A673 (cell line): ENCODE data around the gene MAST3. TPM values are rescaled to one million over a fixed set of nuclear protein-coding genes. Genes with fewer than 3 reads are reported as not detected.

Source experiments
- BruUV-seq: library from RNA; stranded (reverse); fragments of 400-500 nt; replicated peaks from 2 replicates; lab custom pipeline; 2021; lab: Mats Ljungman, UMichigan
- CTCF ChIA-PET: fragments of 300-600 bp; sonication (Branson Sonifier 250); formaldehyde crosslinking; loops from one replicate; lab custom pipeline; 2022; ENCODE audit warnings: antibody characterized with exemption; lab: Charles Lee
- POLR2A ChIA-PET: fragments of 300-600 bp; sonication (Branson Sonifier 250); formaldehyde crosslinking; loops from one replicate; lab custom pipeline; 2022; ENCODE audit warnings: antibody characterized with exemption; ENCODE audit not compliant: low non-redundant PET; lab: Charles Lee
- DNase-seq: peaks from one replicate; pipeline ENCODE4 v3.0.0-alpha.2; 2015; ENCODE audit warnings: low spot score
- H3K27ac ChIP-seq: fragments of 200-600 bp; sonication (generic); 2 replicates; pipeline ENCODE4 v1.5.1; 2016; ENCODE audit warnings: mixed run types, low read depth, mild to moderate bottlenecking, mixed read lengths, antibody characterized with exemption, low read length; ENCODE audit not compliant: poor library complexity, severe bottlenecking
- H3K27me3 ChIP-seq: fragments of 200-600 bp; sonication (generic); replicated peaks from 2 replicates; pipeline ENCODE4 v1.6.1; 2017; ENCODE audit warnings: mixed run types, low read depth, mild to moderate bottlenecking, mixed read lengths, antibody characterized with exemption, low read length; ENCODE audit not compliant: insufficient read depth, poor library complexity
- H3K36me3 ChIP-seq: fragments of 200-600 bp; sonication (generic); 2 replicates; pipeline ENCODE4 v1.6.1; 2016; ENCODE audit warnings: mixed run types, mild to moderate bottlenecking, mixed read lengths, antibody characterized with exemption, low read length; ENCODE audit not compliant: insufficient read depth, poor library complexity, severe bottlenecking
- H3K4me1 ChIP-seq: fragments of 200-600 bp; sonication (generic); 2 replicates; pipeline ENCODE4 v1.6.1; 2017; ENCODE audit warnings: mixed run types, mild to moderate bottlenecking, mixed read lengths, antibody characterized with exemption, low read length; ENCODE audit not compliant: insufficient read depth, poor library complexity, severe bottlenecking
- H3K4me3 ChIP-seq: fragments of 200-600 bp; sonication (generic); 2 replicates; pipeline ENCODE4 v1.5.1; 2016; ENCODE audit warnings: low read depth, mixed run types, mild to moderate bottlenecking, mixed read lengths, low read length; ENCODE audit not compliant: poor library complexity, severe bottlenecking
- H3K9me3 ChIP-seq: fragments of 200-600 bp; sonication (generic); 2 replicates; pipeline ENCODE4 v1.6.1; 2016; ENCODE audit warnings: mixed run types, low read depth, mild to moderate bottlenecking, mixed read lengths, antibody characterized with exemption, low read length; ENCODE audit not compliant: poor library complexity, severe bottlenecking
- EZH2 ChIP-seq: fragments of 200-600 bp; sonication (generic); IDR thresholded peaks from 2 replicates; pipeline ENCODE4 v1.6.1; 2017; ENCODE audit warnings: borderline replicate concordance, low read depth, mild to moderate bottlenecking, mixed read lengths, antibody characterized with exemption, low read length; ENCODE audit not compliant: poor library complexity, severe bottlenecking
- intact Hi-C: fragments of 100-400 bp; cut with micrococcal nuclease; formaldehyde crosslinking; loops from one replicate; pipeline ENCODE4 v1.10.0; 2022; ENCODE audit not compliant: unreplicated experiment
- total RNA-seq: library from RNA; stranded (reverse); gene quantifications from 2 replicates; pipeline ENCODE4 v1.2.3, GENCODE V29; 2021
- TF ChIP-seq, protein P1 (sequence below): fragments of 300-800, 200-600 bp; sonication (generic); conservative IDR thresholded peaks from 2 replicates; pipeline ENCODE4 v1.5.1; 2017; ENCODE audit warnings: low read depth, mild to moderate bottlenecking, antibody characterized with exemption, low read length, moderate library complexity, mixed read lengths

MAST3 gene
- total RNA-seq, 1 experiment from 2014 or later, result 5.1 TPM

DNA sequence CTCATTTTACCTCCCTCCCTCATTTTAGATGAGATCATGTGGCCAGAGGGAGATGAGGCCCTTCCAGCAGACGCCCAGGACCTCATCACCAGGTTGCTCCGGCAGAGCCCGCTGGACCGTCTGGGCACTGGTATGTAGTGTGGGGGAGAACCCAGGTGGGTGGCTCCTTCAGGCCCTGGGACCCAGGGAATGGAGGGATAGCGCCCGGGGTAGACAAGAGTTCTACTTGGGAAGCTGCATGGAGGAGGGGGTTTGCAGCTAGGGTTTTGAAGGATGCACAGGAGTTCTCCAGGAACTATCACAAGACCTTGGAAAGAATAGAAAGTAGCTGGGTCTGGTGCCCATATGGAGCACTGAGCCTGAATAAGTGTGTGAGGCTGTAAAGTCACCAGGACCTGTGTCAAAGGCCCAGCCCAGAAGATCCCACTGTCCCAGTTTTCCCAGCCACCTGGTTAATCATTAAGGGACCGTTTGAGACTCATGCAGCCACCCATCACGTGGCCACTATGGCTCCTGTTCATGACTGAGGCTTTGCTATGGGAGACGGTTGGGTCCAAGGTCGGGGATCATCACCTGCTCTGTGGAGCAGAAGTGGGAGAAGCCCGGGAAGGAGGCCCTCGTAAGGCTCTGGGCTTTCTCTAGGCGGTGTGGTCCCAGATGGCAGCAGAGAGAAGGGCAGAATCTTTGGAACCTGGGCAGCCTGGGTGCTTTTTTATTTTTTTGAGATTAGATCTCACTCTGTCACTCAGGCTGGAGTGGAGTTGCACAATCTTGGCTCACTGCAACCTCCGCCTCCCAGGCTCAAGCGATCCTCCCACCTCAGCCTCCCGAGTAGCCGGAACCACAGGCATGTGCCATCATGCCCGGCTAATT, 38.4 kb downstream of the MAST3 start:
- no TSS peak for BruUV-seq
- no peak overlapping the region for H3K4me3 ChIP-seq
- H3K27me3 ChIP-seq, result no peaks in the 10 kb centered on the region
- no peaks in the 10 kb centered on the region for H3K9me3 ChIP-seq
- no peak for DNase-seq
- H3K4me1 ChIP-seq, result no peaks in the 10 kb centered on the region
- ChIA-PET CTCF (no interaction called here), POLR2A (no interaction called here)
- intact Hi-C loops, result no loop called here
- H3K36me3 ChIP-seq, result peaks cover under 1% of the 10 kb centered on the region
- TF ChIP-seq, protein P1, sequence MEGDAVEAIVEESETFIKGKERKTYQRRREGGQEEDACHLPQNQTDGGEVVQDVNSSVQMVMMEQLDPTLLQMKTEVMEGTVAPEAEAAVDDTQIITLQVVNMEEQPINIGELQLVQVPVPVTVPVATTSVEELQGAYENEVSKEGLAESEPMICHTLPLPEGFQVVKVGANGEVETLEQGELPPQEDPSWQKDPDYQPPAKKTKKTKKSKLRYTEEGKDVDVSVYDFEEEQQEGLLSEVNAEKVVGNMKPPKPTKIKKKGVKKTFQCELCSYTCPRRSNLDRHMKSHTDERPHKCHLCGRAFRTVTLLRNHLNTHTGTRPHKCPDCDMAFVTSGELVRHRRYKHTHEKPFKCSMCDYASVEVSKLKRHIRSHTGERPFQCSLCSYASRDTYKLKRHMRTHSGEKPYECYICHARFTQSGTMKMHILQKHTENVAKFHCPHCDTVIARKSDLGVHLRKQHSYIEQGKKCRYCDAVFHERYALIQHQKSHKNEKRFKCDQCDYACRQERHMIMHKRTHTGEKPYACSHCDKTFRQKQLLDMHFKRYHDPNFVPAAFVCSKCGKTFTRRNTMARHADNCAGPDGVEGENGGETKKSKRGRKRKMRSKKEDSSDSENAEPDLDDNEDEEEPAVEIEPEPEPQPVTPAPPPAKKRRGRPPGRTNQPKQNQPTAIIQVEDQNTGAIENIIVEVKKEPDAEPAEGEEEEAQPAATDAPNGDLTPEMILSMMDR, result no peak
- TF ChIP-seq EZH2, result no peak
- H3K27ac ChIP-seq, result no peak overlapping the region

DNA sequence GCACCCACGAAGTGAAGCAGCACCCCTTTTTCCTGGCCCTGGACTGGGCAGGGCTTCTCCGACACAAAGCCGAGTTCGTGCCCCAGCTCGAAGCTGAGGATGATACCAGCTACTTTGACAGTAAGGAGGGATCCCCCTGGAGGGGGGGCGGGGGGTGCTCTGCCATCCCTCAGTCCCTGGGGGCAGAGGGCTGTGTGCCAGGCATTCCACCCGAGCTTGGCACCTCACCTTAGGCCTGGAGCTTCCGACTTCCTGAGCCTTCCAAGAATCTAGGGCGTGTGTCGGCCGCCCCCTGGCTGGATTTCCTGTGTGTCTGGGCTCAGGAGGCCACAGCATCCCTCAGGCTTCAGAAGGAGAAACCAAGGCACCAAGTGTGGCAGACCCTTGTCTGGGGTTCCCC, 39.7 kb downstream of the MAST3 start:
- H3K4me3 ChIP-seq, result no peak overlapping the region
- CTCF ChIA-PET, result no interaction called here
- intact Hi-C loops, result no loop called here
- no peak overlapping the region for H3K27ac ChIP-seq
- no peaks in the 10 kb centered on the region for H3K9me3 ChIP-seq
- peaks cover 6% of the 10 kb centered on the region for H3K36me3 ChIP-seq
- no peak for TF ChIP-seq EZH2
- TF ChIP-seq, protein P1, result no peak
- POLR2A ChIA-PET, result no interaction called here
- DNase-seq, result no peak
- no TSS peak for BruUV-seq
- H3K4me1 ChIP-seq, result no peaks in the 10 kb centered on the region
- no peaks in the 10 kb centered on the region for H3K27me3 ChIP-seq

DNA sequence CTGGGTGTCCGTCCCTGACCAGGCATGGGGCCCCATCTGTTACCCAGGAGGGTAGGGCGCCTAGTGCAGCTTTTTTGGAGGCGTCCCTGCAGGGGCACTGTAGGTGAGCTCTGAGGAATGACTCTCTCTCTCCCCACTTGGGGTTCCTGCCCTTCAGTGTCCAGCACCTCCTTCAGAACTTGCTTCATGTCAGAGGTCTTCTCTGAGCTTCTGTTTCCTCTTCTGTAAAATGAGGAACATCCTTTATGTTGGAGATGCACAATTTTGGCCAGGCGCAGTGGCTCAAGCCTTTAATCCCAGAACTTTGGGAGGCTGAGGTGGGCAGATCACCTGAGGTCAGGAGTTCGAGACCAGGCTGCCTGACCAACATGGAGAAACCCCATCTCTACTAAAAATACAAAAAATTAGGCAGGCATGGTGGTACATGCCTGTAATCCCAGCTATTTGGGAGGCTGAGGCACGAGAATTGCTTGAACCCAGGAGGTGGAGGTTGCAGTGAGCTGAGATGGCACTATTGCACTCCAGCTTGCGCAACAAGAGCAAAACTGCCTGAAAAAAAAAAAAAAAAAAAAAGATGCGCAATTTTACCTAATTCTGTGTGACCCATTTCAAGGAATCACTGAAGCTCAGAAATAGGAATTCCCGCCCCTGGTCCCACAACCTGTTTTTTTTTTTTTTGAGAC, 40.2 kb downstream of the MAST3 start:
- intact Hi-C loops, result no loop called here
- H3K4me1 ChIP-seq, result no peaks in the 10 kb centered on the region
- peaks cover 6% of the 10 kb centered on the region for H3K36me3 ChIP-seq
- no peak for DNase-seq
- no TSS peak for BruUV-seq
- H3K27me3 ChIP-seq, result no peaks in the 10 kb centered on the region
- TF ChIP-seq EZH2, result no peak
- TF ChIP-seq, protein P1, result no peak
- POLR2A ChIA-PET, result no interaction called here
- no peaks in the 10 kb centered on the region for H3K9me3 ChIP-seq
- CTCF ChIA-PET, result no interaction called here
- H3K4me3 ChIP-seq, result no peak overlapping the region
- H3K27ac ChIP-seq, result no peak overlapping the region
